Colonic mucosa (tissue), 4 donors: Measurements from ENCODE around the gene QPRT. TPM values are rescaled to one million over a fixed set of nuclear protein-coding genes. Genes with fewer than 3 reads are reported as not detected.

Experiments used
- DNase-seq: peaks from one replicate; pipeline ENCODE4 v3.0.0-alpha.2; 2020
- H3K27ac ChIP-seq: fragments of 200-600 bp; one replicate; pipeline ENCODE4 v1.8.0; 2021
- H3K27me3 ChIP-seq: fragments of 200-600 bp; one replicate; pipeline ENCODE4 v1.8.0; 2021
- H3K36me3 ChIP-seq: fragments of 200-600 bp; one replicate; pipeline ENCODE4 v1.8.0; 2021
- H3K4me1 ChIP-seq: fragments of 200-600 bp; one replicate; pipeline ENCODE4 v1.8.0; 2021; ENCODE audit warnings: mild to moderate bottlenecking
- H3K4me3 ChIP-seq: fragments of 200-600 bp; one replicate; pipeline ENCODE4 v1.8.0; 2021
- H3K9ac ChIP-seq, 2 donors: one replicate each; pipeline ENCODE4 v1.7.0; 2013; ENCODE audit warnings: control low read depth in 2 of 2, low read depth in 2 of 2, low read length in 2 of 2
- H3K9me3 ChIP-seq: fragments of 200-600 bp; one replicate; pipeline ENCODE4 v1.8.0; 2021
- intact Hi-C: fragments of 100-400 bp; cut with DNase I; formaldehyde crosslinking; loops from one replicate; pipeline ENCODE4 v1.14.1; 2022
- total RNA-seq, 2 donors: library from RNA; stranded (reverse); fragmentation: NEBNext Ultra II Directional in 1 of 2; extraction: Animal tissue kit (Norgen Biotek cat#: 25700) in 1 of 2; gene quantifications; one replicate each; pipeline ENCODE4 v1.2.1, GENCODE V29; 2021
- TF ChIP-seq, protein P1 (sequence below): fragments of 200-600 bp; IDR thresholded peaks from one replicate; pipeline ENCODE4 v1.8.0; 2022; ENCODE audit warnings: antibody characterized with exemption, mild to moderate bottlenecking
- donor health status: healthy.
- donor health status: DM: no; HTN: no; CAD: no.
- donor health status: DM: no; HTN: no; CAD: no.

Gene QPRT
- total RNA-seq, 2 donors from 2014 or later, result 54.7 to 102 TPM

DNA sequence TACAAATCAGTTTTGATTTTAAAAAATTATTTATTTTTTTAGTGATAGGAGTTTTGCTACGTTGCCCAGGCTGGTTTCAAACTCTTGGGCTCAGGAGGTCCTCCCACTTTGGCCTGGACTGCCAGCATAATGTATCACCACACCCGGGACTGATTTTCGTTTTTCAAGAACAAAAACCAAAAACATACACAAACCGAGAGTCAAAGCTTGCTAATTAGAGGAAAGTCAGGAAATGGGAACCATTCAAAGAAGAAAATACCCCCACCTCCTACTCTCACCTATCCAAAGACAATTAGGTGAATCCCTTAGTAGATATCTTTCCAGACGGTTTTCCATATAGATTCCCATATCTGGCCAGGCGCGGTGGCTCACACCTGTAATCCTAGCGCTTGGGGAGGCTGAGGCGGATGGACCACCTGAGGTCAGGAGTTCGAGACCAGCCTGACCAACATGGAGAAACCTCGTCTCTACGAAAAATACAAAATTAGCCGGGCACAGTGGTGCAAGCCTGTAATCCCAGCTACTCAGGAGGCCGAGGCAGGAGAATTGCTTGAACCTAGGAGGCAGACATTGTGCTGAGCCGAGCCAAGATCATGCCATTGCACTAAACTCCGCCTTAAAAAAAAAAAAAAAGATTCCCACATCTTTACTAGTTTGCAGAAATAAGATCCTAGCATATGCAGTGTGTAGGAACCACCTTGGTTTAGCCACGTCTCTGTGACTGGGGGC, 16.8 kb upstream of the QPRT start:
- no peak overlapping the region for H3K9ac ChIP-seq
- H3K4me3 ChIP-seq, result no peak overlapping the region
- H3K36me3 ChIP-seq, result no peaks in the 10 kb centered on the region
- H3K27ac ChIP-seq, result peak overlapping the region; percentile 33
- no peaks in the 10 kb centered on the region for H3K27me3 ChIP-seq
- no peaks in the 10 kb centered on the region for H3K4me1 ChIP-seq
- no peak for DNase-seq
- intact Hi-C loops, result no loop called here
- H3K9me3 ChIP-seq, result no peaks in the 10 kb centered on the region
- TF ChIP-seq, protein P1, sequence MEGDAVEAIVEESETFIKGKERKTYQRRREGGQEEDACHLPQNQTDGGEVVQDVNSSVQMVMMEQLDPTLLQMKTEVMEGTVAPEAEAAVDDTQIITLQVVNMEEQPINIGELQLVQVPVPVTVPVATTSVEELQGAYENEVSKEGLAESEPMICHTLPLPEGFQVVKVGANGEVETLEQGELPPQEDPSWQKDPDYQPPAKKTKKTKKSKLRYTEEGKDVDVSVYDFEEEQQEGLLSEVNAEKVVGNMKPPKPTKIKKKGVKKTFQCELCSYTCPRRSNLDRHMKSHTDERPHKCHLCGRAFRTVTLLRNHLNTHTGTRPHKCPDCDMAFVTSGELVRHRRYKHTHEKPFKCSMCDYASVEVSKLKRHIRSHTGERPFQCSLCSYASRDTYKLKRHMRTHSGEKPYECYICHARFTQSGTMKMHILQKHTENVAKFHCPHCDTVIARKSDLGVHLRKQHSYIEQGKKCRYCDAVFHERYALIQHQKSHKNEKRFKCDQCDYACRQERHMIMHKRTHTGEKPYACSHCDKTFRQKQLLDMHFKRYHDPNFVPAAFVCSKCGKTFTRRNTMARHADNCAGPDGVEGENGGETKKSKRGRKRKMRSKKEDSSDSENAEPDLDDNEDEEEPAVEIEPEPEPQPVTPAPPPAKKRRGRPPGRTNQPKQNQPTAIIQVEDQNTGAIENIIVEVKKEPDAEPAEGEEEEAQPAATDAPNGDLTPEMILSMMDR, result no peak

DNA sequence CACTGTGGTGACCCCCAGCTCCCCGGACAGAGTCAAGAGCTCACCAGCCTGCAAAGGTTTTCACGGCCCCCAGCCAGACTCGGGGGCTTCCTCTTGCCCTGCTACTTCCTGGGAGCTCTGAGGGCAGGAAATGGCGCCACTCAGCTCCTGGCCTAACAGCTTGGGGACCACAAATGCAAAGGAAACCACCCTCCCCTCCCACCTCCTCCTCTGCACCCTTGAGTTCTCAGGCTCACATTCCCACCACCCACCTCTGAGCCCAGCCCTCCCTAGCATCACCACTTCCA, 16.3 kb upstream of the QPRT start:
- H3K4me3 ChIP-seq, result no peak overlapping the region
- TF ChIP-seq, protein P1, result no peak
- H3K9me3 ChIP-seq, result no peaks in the 10 kb centered on the region
- H3K27me3 ChIP-seq, result no peaks in the 10 kb centered on the region
- no peak overlapping the region for H3K9ac ChIP-seq
- intact Hi-C loops, result no loop called here
- H3K27ac ChIP-seq, result peak overlapping the region; percentile 33
- H3K4me1 ChIP-seq, result no peaks in the 10 kb centered on the region
- DNase-seq, result no peak
- no peaks in the 10 kb centered on the region for H3K36me3 ChIP-seq

DNA sequence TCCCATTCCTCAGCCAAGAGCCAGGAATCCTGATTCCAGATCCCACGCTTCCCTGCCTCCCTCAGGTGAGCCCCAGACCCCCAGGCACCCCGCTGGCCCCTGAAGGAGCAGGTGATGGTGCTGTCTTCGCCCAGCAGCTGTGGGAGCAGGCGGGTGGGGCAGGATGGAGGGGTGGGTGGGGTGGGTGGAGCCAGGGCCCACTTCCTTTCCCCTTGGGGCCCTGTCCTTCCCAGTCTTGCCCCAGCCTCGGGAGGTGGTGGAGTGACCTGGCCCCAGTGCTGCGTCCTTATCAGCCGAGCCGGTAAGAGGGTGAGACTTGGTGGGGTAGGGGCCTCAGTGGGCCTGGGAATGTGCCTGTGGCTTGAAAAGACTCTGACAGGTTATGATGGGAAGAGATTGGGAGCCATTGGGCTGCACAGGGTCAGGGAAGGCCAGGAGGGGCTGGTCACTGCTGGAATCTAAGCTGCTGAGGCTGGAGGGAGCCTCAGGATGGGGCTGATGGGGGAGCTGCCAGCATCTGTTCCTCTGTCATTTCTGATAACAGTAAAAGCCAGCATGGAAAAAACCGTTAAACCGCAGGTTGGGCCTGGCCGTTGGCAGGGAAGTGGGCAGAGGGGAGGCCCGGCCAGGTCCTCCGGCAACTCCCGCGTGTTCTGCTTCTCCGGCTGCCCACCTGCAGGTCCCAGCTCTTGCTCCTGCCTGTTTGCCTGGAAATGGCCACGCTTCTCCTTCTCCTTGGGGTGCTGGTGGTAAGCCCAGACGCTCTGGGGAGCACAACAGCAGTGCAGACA, 15.8 kb upstream of the QPRT start, which contains the start of gene SPN:
SPN (plus strand) TSS at position 232 of the 791 bp plus-strand sequence; CDS start at position 714, 482 bp downstream.
- Histone ChIP-seq H3K36me3 (no peaks in the 10 kb centered on the region), H3K4me1 (no peaks in the 10 kb centered on the region), H3K27ac (peak within 1 kb of the TSS; percentile 33), H3K9me3 (no peaks in the 10 kb centered on the region), H3K9ac (peak within 1 kb of the TSS; percentile 43 to 52), H3K27me3 (no peaks in the 10 kb centered on the region), H3K4me3 (peak within 1 kb of the TSS; percentile 29)
- TF ChIP-seq, protein P1, result no peak
- DNase-seq, result no peak
- intact Hi-C loops, result no loop called here

DNA sequence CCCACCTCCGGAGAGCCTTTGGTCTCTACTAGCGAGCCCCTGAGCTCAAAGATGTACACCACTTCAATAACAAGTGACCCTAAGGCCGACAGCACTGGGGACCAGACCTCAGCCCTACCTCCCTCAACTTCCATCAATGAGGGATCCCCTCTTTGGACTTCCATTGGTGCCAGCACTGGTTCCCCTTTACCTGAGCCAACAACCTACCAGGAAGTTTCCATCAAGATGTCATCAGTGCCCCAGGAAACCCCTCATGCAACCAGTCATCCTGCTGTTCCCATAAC, 15.2 kb upstream of the QPRT start:
- peak overlapping the region; percentile 29 for H3K4me3 ChIP-seq
- no peaks in the 10 kb centered on the region for H3K27me3 ChIP-seq
- intact Hi-C loops, result no loop called here
- H3K36me3 ChIP-seq, result no peaks in the 10 kb centered on the region
- H3K27ac ChIP-seq, result no peak overlapping the region
- TF ChIP-seq, protein P1, result no peak
- no peaks in the 10 kb centered on the region for H3K9me3 ChIP-seq
- H3K4me1 ChIP-seq, result no peaks in the 10 kb centered on the region
- DNase-seq, result no peak
- H3K9ac ChIP-seq, result peak overlapping the region in 1 of 2 donors; percentile 52

DNA sequence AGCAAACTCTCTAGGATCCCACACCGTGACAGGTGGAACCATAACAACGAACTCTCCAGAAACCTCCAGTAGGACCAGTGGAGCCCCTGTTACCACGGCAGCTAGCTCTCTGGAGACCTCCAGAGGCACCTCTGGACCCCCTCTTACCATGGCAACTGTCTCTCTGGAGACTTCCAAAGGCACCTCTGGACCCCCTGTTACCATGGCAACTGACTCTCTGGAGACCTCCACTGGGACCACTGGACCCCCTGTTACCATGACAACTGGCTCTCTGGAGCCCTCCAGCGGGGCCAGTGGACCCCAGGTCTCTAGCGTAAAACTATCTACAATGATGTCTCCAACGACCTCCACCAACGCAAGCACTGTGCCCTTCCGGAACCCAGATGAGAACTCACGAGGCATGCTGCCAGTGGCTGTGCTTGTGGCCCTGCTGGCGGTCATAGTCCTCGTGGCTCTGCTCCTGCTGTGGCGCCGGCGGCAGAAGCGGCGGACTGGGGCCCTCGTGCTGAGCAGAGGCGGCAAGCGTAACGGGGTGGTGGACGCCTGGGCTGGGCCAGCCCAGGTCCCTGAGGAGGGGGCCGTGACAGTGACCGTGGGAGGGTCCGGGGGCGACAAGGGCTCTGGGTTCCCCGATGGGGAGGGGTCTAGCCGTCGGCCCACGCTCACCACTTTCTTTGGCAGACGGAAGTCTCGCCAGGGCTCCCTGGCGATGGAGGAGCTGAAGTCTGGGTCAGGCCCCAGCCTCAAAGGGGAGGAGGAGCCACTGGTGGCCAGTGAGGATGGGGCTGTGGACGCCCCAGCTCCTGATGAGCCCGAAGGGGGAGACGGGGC, 14.7 kb upstream of the QPRT start:
- intact Hi-C loops, result no loop called here
- Histone ChIP-seq H3K4me3 (peak overlapping the region; percentile 29), H3K36me3 (no peaks in the 10 kb centered on the region), H3K27ac (no peak overlapping the region), H3K9ac (no peak overlapping the region), H3K27me3 (no peaks in the 10 kb centered on the region), H3K4me1 (no peaks in the 10 kb centered on the region), H3K9me3 (no peaks in the 10 kb centered on the region)
- TF ChIP-seq, protein P1, result no peak
- DNase-seq, result no peak
